NCI-H748 (cell line): ENCODE measurements around the gene DSCAML1.

Source experiments
- DNase-seq: peaks from one replicate; lab custom pipeline; 2025; ENCODE audit not compliant: unreplicated experiment; lab: John Stamatoyannopoulos, UW

The DSCAML1 gene

GRCh38 chr11:117795638-117796455 lies 1.2 kb downstream of the DSCAML1 start:
- peak; percentile 67 for DNase-seq

- no peak for DNase-seq
Observed at GRCh38 chr11:117794772-117795629, 2.0 kb downstream of the DSCAML1 start.

- DNase-seq = no peak
Observed at GRCh38 chr11:117794135-117794534, 2.9 kb downstream of the DSCAML1 start.

- no peak for DNase-seq
Observed at GRCh38 chr11:117793583-117793982, 3.4 kb downstream of the DSCAML1 start.

GRCh38 chr11:117792992-117793391 lies 4.0 kb downstream of the DSCAML1 start:
- DNase-seq = no peak

- peak; percentile 5 for DNase-seq
Observed at GRCh38 chr11:117792241-117792640, 4.8 kb downstream of the DSCAML1 start.

GRCh38 chr11:117790279-117790678 lies 6.7 kb downstream of the DSCAML1 start:
- DNase-seq = no peak

GRCh38 chr11:117789241-117789640 lies 7.8 kb downstream of the DSCAML1 start:
- DNase-seq = no peak

- DNase-seq = peak; percentile 36
Observed at GRCh38 chr11:117786135-117786870, 10.7 kb downstream of the DSCAML1 start.

- DNase-seq = peak; percentile 6
Observed at GRCh38 chr11:117782101-117782500, 14.9 kb downstream of the DSCAML1 start.

- DNase-seq = no peak
Observed at GRCh38 chr11:117781627-117782026, 15.4 kb downstream of the DSCAML1 start.

- DNase-seq = no peak
Observed at GRCh38 chr11:117780456-117780855, 16.6 kb downstream of the DSCAML1 start.

GRCh38 chr11:117774553-117774952 lies 22.5 kb downstream of the DSCAML1 start:
- no peak for DNase-seq

- no peak for DNase-seq
Observed at GRCh38 chr11:117772360-117772759, 24.7 kb downstream of the DSCAML1 start.

GRCh38 chr11:117771841-117772240 lies 25.2 kb downstream of the DSCAML1 start:
- no peak for DNase-seq

- DNase-seq = no peak
Observed at GRCh38 chr11:117771197-117771596, 25.8 kb downstream of the DSCAML1 start.

- DNase-seq = peak; percentile 16
Observed at GRCh38 chr11:117770061-117770460, 27.0 kb downstream of the DSCAML1 start.

GRCh38 chr11:117769533-117769932 lies 27.5 kb downstream of the DSCAML1 start:
- peak; percentile 11 for DNase-seq

GRCh38 chr11:117768506-117768905 lies 28.5 kb downstream of the DSCAML1 start:
- DNase-seq = no peak

- DNase-seq = no peak
Observed at GRCh38 chr11:117767071-117767470, 29.9 kb downstream of the DSCAML1 start.

- no peak for DNase-seq
Observed at GRCh38 chr11:117766576-117766975, 30.4 kb downstream of the DSCAML1 start.
